Stimulated activated CD8-positive, alpha-beta memory T cell treated with anti-CD3 and anti-CD28 coated beads, Interleukin-12 subunit alpha, Interleukin-12 subunit beta, amount 100 ng/mL, for 24 hours (primary cell): ENCODE measurements around the gene KCNIP1.

Source experiments
- DNase-seq: peaks from one replicate; pipeline ENCODE4 v3.0.0-alpha.2; 2020; ENCODE audit errors: extremely low read depth

KCNIP1 gene

DNA sequence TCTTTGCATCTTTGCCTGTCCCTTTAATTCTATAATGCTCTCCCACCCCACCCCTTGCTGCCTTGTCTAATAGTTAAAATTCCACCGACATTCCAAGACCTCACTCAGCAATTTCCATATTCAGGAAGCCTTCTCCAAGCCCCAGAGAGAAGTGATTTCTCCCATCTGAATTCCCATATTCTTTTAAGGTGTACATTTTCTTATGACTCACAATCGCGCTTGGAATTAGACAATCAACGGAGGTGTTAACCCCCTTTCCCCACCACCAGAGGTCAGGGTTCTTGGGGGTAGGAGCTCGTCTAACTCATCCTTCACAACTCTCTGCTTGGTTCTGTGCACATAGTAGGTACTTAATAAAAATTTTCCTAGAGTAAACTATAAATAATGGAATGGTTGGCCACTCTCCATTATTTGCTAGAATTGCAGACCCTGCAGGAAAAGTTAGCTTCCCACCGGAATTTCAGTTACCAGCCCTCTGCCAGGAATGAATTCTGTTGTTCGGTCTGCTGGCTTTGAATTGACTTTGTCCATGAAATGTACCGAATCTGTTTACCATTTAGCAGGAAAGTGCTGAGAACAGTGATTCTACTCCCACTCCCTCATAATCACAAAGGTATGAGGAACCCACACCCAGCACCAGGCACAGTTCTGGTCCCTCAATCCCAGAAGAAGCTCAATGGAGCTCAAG is 5.0 kb downstream of the KCNIP1 start:
- no peak for DNase-seq

GRCh38 chr5:170509348-170509660 is 5.5 kb downstream of the KCNIP1 start:
- no peak for DNase-seq

- DNase-seq, result no peak
These were observed 6.3 kb downstream of the KCNIP1 start for GRCh38 chr5:170510126-170510525.

GRCh38 chr5:170510559-170510958 is 6.7 kb downstream of the KCNIP1 start:
- no peak for DNase-seq

DNA sequence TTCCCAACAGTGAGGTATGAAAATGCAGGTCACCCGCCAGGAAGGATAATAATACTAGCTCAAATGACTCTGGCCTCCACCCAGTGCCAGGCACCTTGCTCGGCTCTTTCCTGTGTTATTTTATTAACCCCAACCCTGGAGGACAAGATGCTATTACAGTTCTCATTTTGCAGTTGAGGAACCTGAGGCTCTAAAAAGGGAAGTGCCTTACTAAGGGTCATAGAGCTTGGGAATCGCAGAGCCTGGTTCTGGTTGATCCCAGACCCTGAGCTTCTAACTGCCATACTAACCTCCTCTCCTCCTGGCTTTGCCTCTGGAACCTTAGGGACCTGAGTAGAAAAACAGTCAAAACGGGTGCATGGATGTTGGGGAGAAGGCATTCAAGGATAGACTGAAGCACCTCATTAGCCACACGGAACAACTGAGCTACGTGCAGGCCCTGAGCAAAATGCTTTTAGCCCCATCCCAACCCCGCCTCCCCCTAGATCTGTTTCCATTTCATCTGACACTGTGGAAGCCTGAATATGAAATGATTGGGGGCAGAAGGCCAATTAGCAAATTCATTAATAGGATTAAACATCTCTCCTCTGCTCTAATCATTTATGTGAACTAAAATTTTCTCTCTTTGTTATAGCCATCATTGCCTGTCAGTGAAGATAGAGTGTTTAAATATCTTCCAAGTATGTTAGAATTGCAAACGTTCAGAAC is 7.9 kb downstream of the KCNIP1 start:
- no peak for DNase-seq

DNA sequence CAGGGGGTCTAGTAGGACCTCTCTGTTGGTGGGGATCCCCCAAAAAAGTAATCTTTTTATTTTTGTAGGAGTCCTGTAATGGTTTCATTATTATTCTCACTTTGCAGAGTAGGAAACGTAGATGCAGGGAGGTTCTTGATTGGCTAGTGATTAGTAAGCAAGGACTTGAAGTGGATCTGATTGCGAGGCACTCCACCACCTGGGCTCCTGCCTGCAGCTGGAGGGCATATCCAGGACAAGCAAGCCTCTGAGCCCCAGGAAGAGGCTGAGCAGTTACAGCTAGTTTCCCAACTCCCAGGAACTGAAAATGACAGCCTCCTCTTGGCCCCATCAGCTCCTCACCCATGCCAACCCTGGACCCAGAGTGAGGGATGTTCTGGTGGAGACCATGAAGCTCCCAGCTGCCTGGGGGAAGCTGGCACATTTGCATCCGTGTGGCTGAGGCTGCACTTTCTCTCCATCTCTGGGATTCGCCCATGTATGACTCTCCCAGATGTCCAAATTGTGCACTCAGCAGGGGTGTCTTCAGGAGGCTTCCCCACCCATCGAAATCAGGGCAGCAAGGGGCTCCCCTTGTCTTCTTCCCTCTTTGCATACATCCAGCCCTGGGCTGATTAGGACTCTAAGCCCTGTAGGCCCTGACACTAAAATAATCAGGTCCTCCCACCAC is 10.2 kb downstream of the KCNIP1 start:
- DNase-seq, result no peak

DNA sequence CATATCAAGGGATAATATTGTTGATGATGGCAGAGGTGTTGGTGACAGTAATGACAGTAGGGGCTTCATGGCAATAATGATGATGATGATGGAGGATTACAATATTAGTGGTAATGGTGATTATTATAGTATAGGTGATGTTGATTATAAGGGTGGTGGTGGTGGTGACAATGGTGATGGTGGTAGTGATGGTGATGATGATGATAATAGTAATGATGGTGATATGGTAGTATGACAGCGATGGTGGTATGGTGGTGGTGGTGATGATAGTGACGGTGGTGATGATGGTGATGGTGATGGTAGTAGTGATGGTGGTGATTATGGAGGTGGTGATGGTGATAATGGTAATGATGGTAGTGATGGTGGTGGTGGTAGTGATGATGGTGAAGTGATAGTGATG is 13.6 kb downstream of the KCNIP1 start:
- DNase-seq, result no peak

- no peak for DNase-seq
These were observed 14.5 kb downstream of the KCNIP1 start for GRCh38 chr5:170518277-170518676.

DNA sequence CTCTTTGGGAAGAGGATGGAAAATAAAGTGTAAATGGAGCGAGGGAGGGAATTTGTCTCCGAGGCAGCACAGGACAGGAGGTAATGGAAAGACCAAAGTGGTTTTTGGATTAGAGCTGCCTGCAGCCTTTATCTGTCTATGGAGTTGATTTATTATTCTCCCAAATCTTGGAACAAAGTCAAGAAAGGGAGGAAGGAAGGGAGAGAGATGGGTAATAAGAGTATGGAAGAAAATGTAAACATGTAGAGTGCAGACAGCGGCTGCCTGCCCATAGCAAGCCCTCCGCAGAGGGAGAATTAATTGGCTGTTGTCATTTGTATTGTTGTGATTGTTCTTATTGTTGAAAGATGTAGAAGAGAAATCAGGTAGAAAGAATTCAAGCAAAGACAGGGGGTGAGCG is 15.7 kb downstream of the KCNIP1 start:
- no peak for DNase-seq

- no peak for DNase-seq
These were observed 16.6 kb downstream of the KCNIP1 start for GRCh38 chr5:170520372-170520771.

- DNase-seq, result no peak
These were observed 18.7 kb downstream of the KCNIP1 start for GRCh38 chr5:170522211-170523141.

- no peak for DNase-seq
These were observed 19.3 kb downstream of the KCNIP1 start for GRCh38 chr5:170523142-170523551.

DNA sequence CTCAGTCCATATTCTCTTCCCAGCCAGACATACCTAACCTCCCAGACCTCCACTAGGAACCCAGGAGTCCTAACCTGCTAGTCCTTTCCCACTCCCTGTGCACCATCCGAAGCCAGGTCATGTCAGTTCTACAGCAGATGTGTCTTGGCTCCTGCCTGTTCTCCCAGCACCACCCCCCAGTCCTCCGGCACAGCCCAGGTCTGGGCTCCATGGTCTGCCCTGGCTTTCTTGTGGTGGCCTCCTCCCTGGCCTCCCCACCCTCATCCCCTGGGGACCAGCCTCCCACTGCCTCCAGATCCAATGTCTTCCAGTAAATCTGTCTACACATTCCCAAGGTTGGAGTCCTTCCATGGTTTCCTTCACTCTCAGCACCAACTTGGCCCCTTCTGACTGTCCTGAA is 20.0 kb downstream of the KCNIP1 start:
- DNase-seq, result no peak

DNA sequence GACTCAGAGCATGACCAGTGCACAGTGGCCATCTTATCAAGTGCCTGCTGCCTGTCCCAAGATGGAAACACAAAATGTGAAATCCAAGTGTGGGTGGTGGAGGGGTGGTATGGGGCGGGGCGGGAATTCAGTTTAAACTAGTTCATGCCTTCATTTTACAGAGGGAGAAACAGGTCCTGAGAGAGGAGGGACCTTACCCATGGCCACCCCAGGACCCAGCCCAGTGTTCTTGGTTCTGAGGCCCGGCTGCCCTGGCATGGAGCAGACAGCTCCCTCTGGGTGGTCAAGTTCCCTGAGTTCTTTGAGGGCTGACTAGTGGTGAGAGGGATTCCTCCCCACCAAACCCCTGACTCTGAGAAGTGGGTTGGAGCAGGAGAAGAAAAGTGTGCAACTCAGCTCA is 20.8 kb downstream of the KCNIP1 start:
- no peak for DNase-seq

- DNase-seq, result no peak
These were observed 21.8 kb downstream of the KCNIP1 start for GRCh38 chr5:170525470-170526211.

- DNase-seq, result no peak
These were observed 24.2 kb downstream of the KCNIP1 start for GRCh38 chr5:170527991-170528390.

- DNase-seq, result no peak
These were observed 25.2 kb downstream of the KCNIP1 start for GRCh38 chr5:170528976-170529375.

DNA sequence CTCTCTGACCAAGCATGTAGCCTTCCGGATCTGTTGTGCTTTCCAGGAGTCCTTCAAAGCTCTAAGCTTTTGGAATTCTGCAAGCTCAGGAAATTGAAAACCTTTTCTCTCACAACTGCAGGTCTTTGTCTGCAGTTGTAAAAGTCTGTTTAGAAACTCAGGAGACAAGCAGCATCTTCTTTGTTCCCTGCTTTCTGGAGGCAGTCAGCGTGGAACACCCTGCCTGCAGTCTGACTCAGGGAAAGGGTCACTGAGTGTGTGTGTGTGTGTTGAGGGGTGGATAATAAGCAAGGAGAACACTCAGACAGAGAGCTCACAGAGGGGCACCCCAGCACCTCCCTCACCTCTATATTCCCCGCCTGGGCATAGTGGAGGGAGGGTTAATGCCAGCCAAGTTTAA is 29.1 kb downstream of the KCNIP1 start:
- no peak for DNase-seq

DNA sequence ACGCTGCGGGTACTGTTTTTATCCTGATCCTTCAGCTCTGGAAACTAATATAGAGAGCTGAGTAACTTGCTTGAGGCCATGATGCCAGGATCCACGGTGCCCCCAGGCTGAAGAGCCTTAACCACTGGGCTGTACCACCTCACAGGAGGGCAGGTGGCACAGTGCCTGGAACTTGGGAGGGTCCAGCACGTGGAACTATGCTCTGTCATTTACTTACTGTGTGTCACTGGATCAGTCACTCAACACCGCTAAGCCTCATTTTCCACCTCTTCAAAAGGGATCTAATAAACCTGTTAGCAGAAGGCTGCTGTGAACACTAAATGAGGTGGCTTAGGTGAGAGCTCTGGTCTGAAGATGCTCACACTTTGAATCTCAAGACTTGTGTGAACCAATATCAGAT is 29.6 kb downstream of the KCNIP1 start:
- no peak for DNase-seq

DNA sequence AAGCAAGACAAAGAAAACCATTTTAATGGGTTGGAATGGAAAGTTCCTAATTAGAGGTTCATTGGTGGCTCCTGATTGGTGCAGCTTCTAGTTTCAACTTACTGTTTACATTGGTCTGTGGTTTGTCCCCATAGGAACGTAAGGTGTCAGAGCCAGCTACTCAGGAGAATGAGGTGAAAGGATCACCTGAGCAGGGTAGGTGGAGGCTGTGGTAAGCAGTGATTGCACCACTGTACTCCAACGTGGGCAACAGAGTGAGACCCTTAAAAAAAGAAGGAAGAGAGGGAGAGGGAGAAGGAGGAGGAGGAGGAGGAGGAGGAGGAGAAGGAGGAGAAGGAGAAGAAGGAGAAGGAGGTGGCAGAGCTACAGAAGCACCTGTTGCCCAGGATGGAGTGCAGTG is 30.4 kb downstream of the KCNIP1 start:
- DNase-seq, result no peak

- DNase-seq, result no peak
These were observed 31.1 kb downstream of the KCNIP1 start for GRCh38 chr5:170534941-170535340.
